DND-41 (cell line): ENCODE measurements around the gene SCUBE2.

ENCODE experiments used
- ATAC-seq: fragments of 200-7000 bp; cut with Tn5 transposase; 3 replicates; pipeline ENCODE4 v1.9.1; 2021; ENCODE audit warnings: low read depth; ENCODE audit not compliant: insufficient read depth
- DNase-seq: peaks from one replicate; pipeline ENCODE4 v3.0.0-alpha.2; 2020
- H2AFZ ChIP-seq: 2 replicates; pipeline ENCODE4 v1.6.0; 2012; ENCODE audit warnings: low read depth, low read length
- H3K27ac ChIP-seq: 2 replicates; pipeline ENCODE4 v1.5.1; 2012; ENCODE audit warnings: low read length, inconsistent platforms
- H3K27me3 ChIP-seq: fragments of 200-600 bp; sonication (generic); 2 replicates; pipeline ENCODE4 v1.6.0; 2012; ENCODE audit warnings: low read length, mild to moderate bottlenecking, inconsistent platforms; ENCODE audit not compliant: insufficient read depth, poor library complexity
- H3K36me3 ChIP-seq: 2 replicates; pipeline ENCODE4 v1.5.1; 2012; ENCODE audit warnings: low read length, inconsistent platforms; ENCODE audit not compliant: insufficient read depth
- H3K4me1 ChIP-seq: 2 replicates; pipeline ENCODE4 v1.5.1; 2012; ENCODE audit warnings: mild to moderate bottlenecking, low read length; ENCODE audit not compliant: insufficient read depth
- H3K4me2 ChIP-seq: 2 replicates; pipeline ENCODE4 v1.6.0; 2012; ENCODE audit warnings: mild to moderate bottlenecking, moderate library complexity, low read length, inconsistent platforms; ENCODE audit not compliant: insufficient read depth
- H3K4me3 ChIP-seq, 2 experiments: fragments of 200-600 bp in 1 of 2; shearing (Covaris generic) in 1 of 2; 2 replicates each; pipeline ENCODE4 v1.5.1; 2012 to 2016; ENCODE audit warnings: inconsistent platforms in 2 of 2, low read length in 2 of 2, mild to moderate bottlenecking in 2 of 2, low read depth in 1 of 2, moderate library complexity in 1 of 2
- H3K79me2 ChIP-seq: 2 replicates; pipeline ENCODE4 v1.6.0; 2012; ENCODE audit warnings: low read length, inconsistent platforms; ENCODE audit not compliant: insufficient read depth
- H3K9ac ChIP-seq: 2 replicates; pipeline ENCODE4 v1.6.0; 2012; ENCODE audit warnings: low read depth, mild to moderate bottlenecking, inconsistent platforms, low read length, moderate library complexity
- H3K9me3 ChIP-seq: 2 replicates; pipeline ENCODE4 v1.5.1; 2012; ENCODE audit warnings: low read length, moderate library complexity, mild to moderate bottlenecking, inconsistent platforms; ENCODE audit not compliant: insufficient read depth, severe bottlenecking
- H4K20me1 ChIP-seq: 2 replicates; pipeline ENCODE4 v1.6.0; 2012; ENCODE audit warnings: low read length; ENCODE audit not compliant: insufficient read depth
- CTCF ChIP-seq: IDR thresholded peaks from 2 replicates; pipeline ENCODE4 v1.5.1; 2012; ENCODE audit warnings: borderline replicate concordance, low read length, moderate library complexity, mild to moderate bottlenecking; ENCODE audit not compliant: poor library complexity, severe bottlenecking; ENCODE audit errors: extremely low read depth
- EZH2 ChIP-seq: IDR thresholded peaks from 3 replicates; pipeline ENCODE4 v1.6.1; 2012; ENCODE audit warnings: borderline replicate concordance, low read depth, mild to moderate bottlenecking, moderate library complexity, low read length, inconsistent platforms; ENCODE audit not compliant: severe bottlenecking

SCUBE2 gene

GRCh38 chr11:9029422-9029821 lies 62.0 kb downstream of the SCUBE2 start:
- Histone ChIP-seq H4K20me1 (no peaks in the 10 kb centered on the region), H3K4me3 (no peak overlapping the region), H3K27ac (no peak overlapping the region), H3K4me1 (no peaks in the 10 kb centered on the region), H3K36me3 (no peaks in the 10 kb centered on the region), H3K79me2 (no peaks in the 10 kb centered on the region), H2AFZ (no peak overlapping the region), H3K4me2 (no peak overlapping the region), H3K9me3 (no peaks in the 10 kb centered on the region), H3K27me3 (no peaks in the 10 kb centered on the region), H3K9ac (no peak overlapping the region)
- TF ChIP-seq EZH2 = no peak
- TF ChIP-seq CTCF = no peak
- ATAC-seq (no peak), DNase-seq (no peak)

- Histone ChIP-seq H2AFZ (no peak overlapping the region), H3K9me3 (no peaks in the 10 kb centered on the region), H3K4me1 (no peaks in the 10 kb centered on the region), H3K27me3 (no peaks in the 10 kb centered on the region), H3K36me3 (no peaks in the 10 kb centered on the region), H3K4me3 (no peak overlapping the region), H3K79me2 (no peaks in the 10 kb centered on the region), H4K20me1 (no peaks in the 10 kb centered on the region), H3K27ac (no peak overlapping the region), H3K9ac (no peak overlapping the region), H3K4me2 (no peak overlapping the region)
- no peak for ATAC-seq
- no peak for DNase-seq
- TF ChIP-seq EZH2 (no peak), CTCF (no peak)
These were observed 62.8 kb downstream of the SCUBE2 start for GRCh38 chr11:9028581-9028980.

GRCh38 chr11:9025101-9025850 lies 66.1 kb downstream of the SCUBE2 start:
- no peaks in the 10 kb centered on the region for H3K79me2 ChIP-seq
- H3K27me3 ChIP-seq = peaks cover 3% of the 10 kb centered on the region
- no peak for TF ChIP-seq EZH2
- TF ChIP-seq CTCF = no peak
- no peak overlapping the region for H3K4me2 ChIP-seq
- no peak overlapping the region for H2AFZ ChIP-seq
- H3K4me3 ChIP-seq = no peak overlapping the region
- H3K4me1 ChIP-seq = no peaks in the 10 kb centered on the region
- no peaks in the 10 kb centered on the region for H3K36me3 ChIP-seq
- H3K9me3 ChIP-seq = no peaks in the 10 kb centered on the region
- H3K9ac ChIP-seq = no peak overlapping the region
- DNase-seq = no peak
- no peaks in the 10 kb centered on the region for H4K20me1 ChIP-seq
- ATAC-seq = no peak
- H3K27ac ChIP-seq = no peak overlapping the region
